Measurements from ENCODE around the gene ARNT2. TPM values are rescaled to one million over a fixed set of nuclear protein-coding genes. Genes with fewer than 3 reads are reported as not detected.

Gene ARNT2
- total and polyA plus RNA-seq, 2 experiments from 2014 or later = 4.6 to 11.6 TPM

- Mint-ChIP-seq H3K27ac (no peak overlapping the region), H3K4me3 (no peak overlapping the region), H3K27me3 (ENCODE audit: insufficient read depth, low read depth, poor library complexity) (no peaks in the 10 kb centered on the region), H3K4me1 (no peaks in the 10 kb centered on the region; the same call in 2 of the 3 replicates), H3K36me3 (ENCODE audit: low read depth) (peaks cover under 1% of the 10 kb centered on the region; the same call in 1 of the 3 replicates), H3K9me3 (no peaks in the 10 kb centered on the region)
- H3K36me3 ChIP-seq (ENCODE audit: insufficient read depth) = no peaks in the 10 kb centered on the region
- no peak for ATAC-seq
- no peak overlapping the region for H3K27ac ChIP-seq (ENCODE audit: low read depth)
- H3K27me3 ChIP-seq (ENCODE audit: insufficient read depth) = no peaks in the 10 kb centered on the region
- no peak overlapping the region for H3K4me3 ChIP-seq
- H3K4me1 ChIP-seq (ENCODE audit: insufficient read depth) = no peaks in the 10 kb centered on the region
- no peaks in the 10 kb centered on the region for H3K9me2 ChIP-seq (ENCODE audit: insufficient read depth)
- no peaks in the 10 kb centered on the region for H4K20me1 ChIP-seq (replicated peaks; ENCODE audit: insufficient read depth)
- TF ChIP-seq EZH2phosphoT487 (IDR thresholded peaks at IDR 0.05; ENCODE audit: unreplicated experiment) (no peak), ZNF331 (CRISPR knock-in tag; IDR thresholded peaks at IDR 0.05; ENCODE audit: low read depth) (no peak), POLR2AphosphoS5 (IDR thresholded peaks at IDR 0.05; ENCODE audit: low read depth) (no peak), CTCF (conservative IDR thresholded peaks at IDR 0.05; ENCODE audit: low read depth in 2 of 2) (no peak), STAT1 (IDR thresholded peaks at IDR 0.05; ENCODE audit: unreplicated experiment) (no peak), REST (IDR thresholded peaks at IDR 0.05; ENCODE audit: unreplicated experiment) (no peak)
- TF ChIP-seq, protein P1, sequence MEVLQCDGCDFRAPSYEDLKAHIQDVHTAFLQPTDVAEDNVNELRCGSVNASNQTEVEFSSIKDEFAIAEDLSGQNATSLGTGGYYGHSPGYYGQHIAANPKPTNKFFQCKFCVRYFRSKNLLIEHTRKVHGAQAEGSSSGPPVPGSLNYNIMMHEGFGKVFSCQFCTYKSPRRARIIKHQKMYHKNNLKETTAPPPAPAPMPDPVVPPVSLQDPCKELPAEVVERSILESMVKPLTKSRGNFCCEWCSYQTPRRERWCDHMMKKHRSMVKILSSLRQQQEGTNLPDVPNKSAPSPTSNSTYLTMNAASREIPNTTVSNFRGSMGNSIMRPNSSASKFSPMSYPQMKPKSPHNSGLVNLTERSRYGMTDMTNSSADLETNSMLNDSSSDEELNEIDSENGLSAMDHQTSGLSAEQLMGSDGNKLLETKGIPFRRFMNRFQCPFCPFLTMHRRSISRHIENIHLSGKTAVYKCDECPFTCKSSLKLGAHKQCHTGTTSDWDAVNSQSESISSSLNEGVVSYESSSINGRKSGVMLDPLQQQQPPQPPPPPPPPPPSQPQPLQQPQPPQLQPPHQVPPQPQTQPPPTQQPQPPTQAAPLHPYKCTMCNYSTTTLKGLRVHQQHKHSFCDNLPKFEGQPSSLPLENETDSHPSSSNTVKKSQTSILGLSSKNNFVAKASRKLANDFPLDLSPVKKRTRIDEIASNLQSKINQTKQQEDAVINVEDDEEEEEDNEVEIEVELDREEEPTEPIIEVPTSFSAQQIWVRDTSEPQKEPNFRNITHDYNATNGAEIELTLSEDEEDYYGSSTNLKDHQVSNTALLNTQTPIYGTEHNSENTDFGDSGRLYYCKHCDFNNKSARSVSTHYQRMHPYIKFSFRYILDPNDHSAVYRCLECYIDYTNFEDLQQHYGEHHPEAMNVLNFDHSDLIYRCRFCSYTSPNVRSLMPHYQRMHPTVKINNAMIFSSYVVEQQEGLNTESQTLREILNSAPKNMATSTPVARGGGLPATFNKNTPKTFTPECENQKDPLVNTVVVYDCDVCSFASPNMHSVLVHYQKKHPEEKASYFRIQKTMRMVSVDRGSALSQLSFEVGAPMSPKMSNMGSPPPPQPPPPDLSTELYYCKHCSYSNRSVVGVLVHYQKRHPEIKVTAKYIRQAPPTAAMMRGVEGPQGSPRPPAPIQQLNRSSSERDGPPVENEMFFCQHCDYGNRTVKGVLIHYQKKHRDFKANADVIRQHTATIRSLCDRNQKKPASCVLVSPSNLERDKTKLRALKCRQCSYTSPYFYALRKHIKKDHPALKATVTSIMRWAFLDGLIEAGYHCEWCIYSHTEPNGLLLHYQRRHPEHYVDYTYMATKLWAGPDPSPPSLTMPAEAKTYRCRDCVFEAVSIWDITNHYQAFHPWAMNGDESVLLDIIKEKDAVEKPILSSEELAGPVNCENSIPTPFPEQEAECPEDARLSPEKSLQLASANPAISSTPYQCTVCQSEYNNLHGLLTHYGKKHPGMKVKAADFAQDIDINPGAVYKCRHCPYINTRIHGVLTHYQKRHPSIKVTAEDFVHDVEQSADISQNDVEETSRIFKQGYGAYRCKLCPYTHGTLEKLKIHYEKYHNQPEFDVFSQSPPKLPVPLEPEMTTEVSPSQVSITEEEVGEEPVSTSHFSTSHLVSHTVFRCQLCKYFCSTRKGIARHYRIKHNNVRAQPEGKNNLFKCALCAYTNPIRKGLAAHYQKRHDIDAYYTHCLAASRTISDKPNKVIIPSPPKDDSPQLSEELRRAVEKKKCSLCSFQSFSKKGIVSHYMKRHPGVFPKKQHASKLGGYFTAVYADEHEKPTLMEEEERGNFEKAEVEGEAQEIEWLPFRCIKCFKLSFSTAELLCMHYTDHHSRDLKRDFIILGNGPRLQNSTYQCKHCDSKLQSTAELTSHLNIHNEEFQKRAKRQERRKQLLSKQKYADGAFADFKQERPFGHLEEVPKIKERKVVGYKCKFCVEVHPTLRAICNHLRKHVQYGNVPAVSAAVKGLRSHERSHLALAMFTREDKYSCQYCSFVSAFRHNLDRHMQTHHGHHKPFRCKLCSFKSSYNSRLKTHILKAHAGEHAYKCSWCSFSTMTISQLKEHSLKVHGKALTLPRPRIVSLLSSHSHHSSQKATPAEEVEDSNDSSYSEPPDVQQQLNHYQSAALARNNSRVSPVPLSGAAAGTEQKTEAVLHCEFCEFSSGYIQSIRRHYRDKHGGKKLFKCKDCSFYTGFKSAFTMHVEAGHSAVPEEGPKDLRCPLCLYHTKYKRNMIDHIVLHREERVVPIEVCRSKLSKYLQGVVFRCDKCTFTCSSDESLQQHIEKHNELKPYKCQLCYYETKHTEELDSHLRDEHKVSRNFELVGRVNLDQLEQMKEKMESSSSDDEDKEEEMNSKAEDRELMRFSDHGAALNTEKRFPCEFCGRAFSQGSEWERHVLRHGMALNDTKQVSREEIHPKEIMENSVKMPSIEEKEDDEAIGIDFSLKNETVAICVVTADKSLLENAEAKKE (CRISPR knock-in tag; IDR thresholded peaks at IDR 0.05) = no peak
- H2AFZ ChIP-seq = no peak overlapping the region
- no peak for DNase-seq (ENCODE audit: low spot score)
- H3K79me2 ChIP-seq (replicated peaks; ENCODE audit: insufficient read depth) = no peaks in the 10 kb centered on the region
- no peaks in the 10 kb centered on the region for H3F3A ChIP-seq (replicated peaks; ENCODE audit: low read depth)
- no peak overlapping the region for H3K4me2 ChIP-seq
Observed at GRCh38 chr15:80580106-80580505, 175.9 kb downstream of the ARNT2 start.
